Measurements from ENCODE around the gene LINS1.

DNA sequence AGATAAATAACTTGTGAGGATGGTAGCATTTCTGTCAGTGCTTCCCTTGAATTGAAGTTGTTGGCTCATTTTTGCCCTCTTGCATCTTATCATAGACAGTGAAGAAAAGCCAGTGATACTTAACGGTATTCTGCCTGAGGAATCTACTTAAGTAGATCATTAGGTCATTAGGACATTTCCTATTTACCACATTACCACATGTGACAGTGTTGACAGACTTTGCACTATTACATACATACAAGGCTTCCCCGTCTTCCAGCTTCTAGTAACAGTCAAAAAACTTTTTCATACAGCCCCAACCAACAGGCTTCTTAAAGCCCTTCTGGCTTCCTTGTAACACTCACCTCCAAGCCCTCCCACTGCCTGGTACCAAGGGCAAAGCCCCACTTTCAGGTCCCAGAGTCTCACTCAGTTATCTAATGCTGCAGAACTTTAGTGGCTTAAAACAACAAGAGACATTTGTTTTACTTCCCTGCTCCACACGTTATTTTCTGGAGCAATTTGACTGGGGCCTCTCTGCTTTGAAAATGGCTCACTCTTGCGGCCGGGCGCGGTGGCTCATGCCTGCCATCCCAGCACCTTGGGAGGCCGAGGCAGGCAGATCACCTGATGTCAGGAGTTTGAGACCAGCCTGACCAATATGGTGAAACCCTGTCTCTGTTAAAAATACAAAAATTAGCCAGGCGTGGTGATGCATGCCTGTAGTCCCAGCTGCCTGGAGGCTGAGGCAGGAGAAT is 40.4 kb upstream of the LINS1 start:
- TF ChIP-seq POLR2AphosphoS5 (IDR thresholded peaks at IDR 0.05) (no peak), CTCF (IDR thresholded peaks at IDR 0.05) (no peak), EP300 (IDR thresholded peaks at IDR 0.05) (no peak)

All from stomach (tissue), 4 donors.